Suprapubic skin (tissue), 4 donors: ENCODE data around the gene ST7L.

Experiments used
- CTCF ChIP-seq, 2 donors: fragments of 200-600 bp in 1 of 2; fragments of 450-650 bp in 1 of 2; sonication (generic) in 1 of 2; IDR thresholded peaks; one replicate each; pipeline ENCODE4 v1.5.1; 2016 to 2019; ENCODE audit warnings: antibody characterized with exemption in 2 of 2, mild to moderate bottlenecking in 1 of 2, moderate library complexity in 1 of 2
- EP300 ChIP-seq: sonication (generic); formaldehyde crosslinking; IDR thresholded peaks from one replicate; pipeline ENCODE4 v1.6.1; 2017; ENCODE audit warnings: antibody characterized with exemption
- POLR2AphosphoS5 ChIP-seq, 3 donors: sonication (generic); formaldehyde crosslinking; IDR thresholded peaks; one replicate each; pipeline ENCODE4 v1.6.1; 2017; ENCODE audit warnings: antibody characterized with exemption in 3 of 3

- TF ChIP-seq CTCF (IDR thresholded peaks at IDR 0.05) = no peak
- no peak for TF ChIP-seq EP300
- no peak for TF ChIP-seq POLR2AphosphoS5 (IDR thresholded peaks at IDR 0.05)
Measured at GRCh38 chr1:112620377-112620695, 1.4 kb upstream of the ST7L start.
